ENCODE measurements around the gene CFAP299. TPM values are rescaled to one million over a fixed set of nuclear protein-coding genes. Genes with fewer than 3 reads are reported as not detected.

Gene CFAP299
- total RNA-seq, 1 experiment from 2014 or later = not detected

GRCh38 chr4:80614319-80614718 lies 278.8 kb downstream of the CFAP299 start:
- H3K36me3 ChIP-seq (ENCODE audit: control insufficient read depth in 1 of 2, insufficient read depth in 2 of 2, low read length in 2 of 2) = no peaks in the 10 kb centered on the region
- POLR2A ChIA-PET = no interaction called here

DNA sequence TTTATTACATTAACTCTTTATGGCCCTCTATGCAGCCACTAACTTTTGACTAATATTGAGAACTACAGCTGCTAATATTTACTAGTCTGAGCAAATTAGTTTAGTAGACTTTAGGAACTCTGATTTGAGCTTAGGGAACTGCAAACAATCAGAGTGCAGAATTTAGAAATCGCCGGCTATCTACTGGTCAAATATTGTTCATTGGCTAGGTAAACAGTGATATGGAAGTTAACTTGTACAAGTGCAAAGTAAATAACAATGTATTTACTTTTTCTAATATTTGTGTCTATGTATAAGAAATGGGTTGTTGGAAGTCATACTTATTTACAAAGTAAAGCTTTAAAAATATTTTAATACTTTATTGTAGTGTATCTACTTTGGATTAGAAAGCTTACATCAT lies 279.6 kb downstream of the CFAP299 start:
- ATAC-seq (no peak), DNase-seq (ENCODE audit: low read depth, low spot score) (no peak)
- Histone ChIP-seq H3K9me2 (ENCODE audit: insufficient read depth) (no peaks in the 10 kb centered on the region), H2AFZ (ENCODE audit: low read depth, low read length, poor library complexity, severe bottlenecking) (no peak overlapping the region), H3K27ac (ENCODE audit: low read depth, low read length) (no peak overlapping the region), H3K4me2 (ENCODE audit: low read length) (no peak overlapping the region), H4K20me1 (ENCODE audit: insufficient read depth) (no peaks in the 10 kb centered on the region; the same call in 1 of the 2 replicates), H3K79me2 (ENCODE audit: insufficient read depth, low read length) (no peaks in the 10 kb centered on the region), H3K4me1 (ENCODE audit: control insufficient read depth in 1 of 2, insufficient read depth in 2 of 2, low read length in 2 of 2) (no peaks in the 10 kb centered on the region), H3K4me3 (replicated peaks in 1 of 2; ENCODE audit: low read depth in 1 of 2, low read length in 2 of 2) (no peak overlapping the region), H3K36me3 (ENCODE audit: control insufficient read depth in 1 of 2, insufficient read depth in 2 of 2, low read length in 2 of 2) (no peaks in the 10 kb centered on the region), H3K9ac (ENCODE audit: low read length) (no peak overlapping the region), H3K27me3 (ENCODE audit: insufficient read depth, low read length) (peaks cover 19% of the 10 kb centered on the region; the same call in 1 of the 2 replicates), H3K9me3 (ENCODE audit: control insufficient read depth in 1 of 2, insufficient read depth in 1 of 2, low read depth in 1 of 2, low read length in 2 of 2) (no peaks in the 10 kb centered on the region)
- ChIA-PET RAD21 (ENCODE audit: low non-redundant PET in 1 of 2, low total read pairs in 2 of 2, uncharacterized antibody in 2 of 2, unreplicated experiment in 2 of 2) (no interaction called here), POLR2A (no interaction called here), CTCF (no interaction called here)
- BruUV-seq (replicated peaks) = no TSS peak
- intact Hi-C loops (cut with micrococcal nuclease) = no loop called here
- no peak for TF ChIP-seq EGR1 (IDR thresholded peaks at IDR 0.05; ENCODE audit: low read depth)
- TF ChIP-seq CBX3 (IDR thresholded peaks at IDR 0.05; ENCODE audit: low read depth) = no peak
- no peak for TF ChIP-seq EZH2 (IDR thresholded peaks at IDR 0.05)
- no peak for TF ChIP-seq CEBPB (IDR thresholded peaks at IDR 0.05; ENCODE audit: low read depth)
- TF ChIP-seq YY1 (IDR thresholded peaks at IDR 0.05; ENCODE audit: extremely low read depth, insufficient replicate concordance, low read depth, low read length) = no peak
- no peak for TF ChIP-seq RAD21 (IDR thresholded peaks at IDR 0.05; ENCODE audit: low read depth)
- no peak for TF ChIP-seq MAX (IDR thresholded peaks at IDR 0.05)
- TF ChIP-seq, protein P1, sequence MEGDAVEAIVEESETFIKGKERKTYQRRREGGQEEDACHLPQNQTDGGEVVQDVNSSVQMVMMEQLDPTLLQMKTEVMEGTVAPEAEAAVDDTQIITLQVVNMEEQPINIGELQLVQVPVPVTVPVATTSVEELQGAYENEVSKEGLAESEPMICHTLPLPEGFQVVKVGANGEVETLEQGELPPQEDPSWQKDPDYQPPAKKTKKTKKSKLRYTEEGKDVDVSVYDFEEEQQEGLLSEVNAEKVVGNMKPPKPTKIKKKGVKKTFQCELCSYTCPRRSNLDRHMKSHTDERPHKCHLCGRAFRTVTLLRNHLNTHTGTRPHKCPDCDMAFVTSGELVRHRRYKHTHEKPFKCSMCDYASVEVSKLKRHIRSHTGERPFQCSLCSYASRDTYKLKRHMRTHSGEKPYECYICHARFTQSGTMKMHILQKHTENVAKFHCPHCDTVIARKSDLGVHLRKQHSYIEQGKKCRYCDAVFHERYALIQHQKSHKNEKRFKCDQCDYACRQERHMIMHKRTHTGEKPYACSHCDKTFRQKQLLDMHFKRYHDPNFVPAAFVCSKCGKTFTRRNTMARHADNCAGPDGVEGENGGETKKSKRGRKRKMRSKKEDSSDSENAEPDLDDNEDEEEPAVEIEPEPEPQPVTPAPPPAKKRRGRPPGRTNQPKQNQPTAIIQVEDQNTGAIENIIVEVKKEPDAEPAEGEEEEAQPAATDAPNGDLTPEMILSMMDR (IDR thresholded peaks at IDR 0.05 in 2 of 3, conservative IDR thresholded peaks at IDR 0.05 in 1 of 3; ENCODE audit: borderline replicate concordance in 1 of 3, insufficient read depth in 1 of 3, low read depth in 2 of 3, low read length in 2 of 3) = no peak
- TF ChIP-seq EZH2phosphoT487 (IDR thresholded peaks at IDR 0.05; ENCODE audit: borderline replicate concordance) = no peak
- no peak for TF ChIP-seq TCF7L2 (IDR thresholded peaks at IDR 0.05; ENCODE audit: borderline replicate concordance, extremely low read depth, insufficient read depth, insufficient read length)
- no peak for TF ChIP-seq JUND (IDR thresholded peaks at IDR 0.05)
- no peak for TF ChIP-seq ELF1 (IDR thresholded peaks at IDR 0.05; ENCODE audit: borderline replicate concordance, low read depth)

More at GRCh38 chr4:80614319-80614718, 278.8 kb downstream of the CFAP299 start:
- TF ChIP-seq FOSL1 (IDR thresholded peaks at IDR 0.05; ENCODE audit: low read depth) = no peak
- TF ChIP-seq POLR2AphosphoS5 (IDR thresholded peaks at IDR 0.05; ENCODE audit: low read depth, low read length) = no peak
- TF ChIP-seq CBX3 (IDR thresholded peaks at IDR 0.05; ENCODE audit: low read depth) = no peak
- TF ChIP-seq, protein P2, sequence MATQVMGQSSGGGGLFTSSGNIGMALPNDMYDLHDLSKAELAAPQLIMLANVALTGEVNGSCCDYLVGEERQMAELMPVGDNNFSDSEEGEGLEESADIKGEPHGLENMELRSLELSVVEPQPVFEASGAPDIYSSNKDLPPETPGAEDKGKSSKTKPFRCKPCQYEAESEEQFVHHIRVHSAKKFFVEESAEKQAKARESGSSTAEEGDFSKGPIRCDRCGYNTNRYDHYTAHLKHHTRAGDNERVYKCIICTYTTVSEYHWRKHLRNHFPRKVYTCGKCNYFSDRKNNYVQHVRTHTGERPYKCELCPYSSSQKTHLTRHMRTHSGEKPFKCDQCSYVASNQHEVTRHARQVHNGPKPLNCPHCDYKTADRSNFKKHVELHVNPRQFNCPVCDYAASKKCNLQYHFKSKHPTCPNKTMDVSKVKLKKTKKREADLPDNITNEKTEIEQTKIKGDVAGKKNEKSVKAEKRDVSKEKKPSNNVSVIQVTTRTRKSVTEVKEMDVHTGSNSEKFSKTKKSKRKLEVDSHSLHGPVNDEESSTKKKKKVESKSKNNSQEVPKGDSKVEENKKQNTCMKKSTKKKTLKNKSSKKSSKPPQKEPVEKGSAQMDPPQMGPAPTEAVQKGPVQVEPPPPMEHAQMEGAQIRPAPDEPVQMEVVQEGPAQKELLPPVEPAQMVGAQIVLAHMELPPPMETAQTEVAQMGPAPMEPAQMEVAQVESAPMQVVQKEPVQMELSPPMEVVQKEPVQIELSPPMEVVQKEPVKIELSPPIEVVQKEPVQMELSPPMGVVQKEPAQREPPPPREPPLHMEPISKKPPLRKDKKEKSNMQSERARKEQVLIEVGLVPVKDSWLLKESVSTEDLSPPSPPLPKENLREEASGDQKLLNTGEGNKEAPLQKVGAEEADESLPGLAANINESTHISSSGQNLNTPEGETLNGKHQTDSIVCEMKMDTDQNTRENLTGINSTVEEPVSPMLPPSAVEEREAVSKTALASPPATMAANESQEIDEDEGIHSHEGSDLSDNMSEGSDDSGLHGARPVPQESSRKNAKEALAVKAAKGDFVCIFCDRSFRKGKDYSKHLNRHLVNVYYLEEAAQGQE (IDR thresholded peaks at IDR 0.05; ENCODE audit: low read depth) = no peak
- H3K4me2 ChIP-seq (ENCODE audit: low read length) = no peak overlapping the region
- no peak overlapping the region for H2AFZ ChIP-seq (ENCODE audit: low read depth, low read length, poor library complexity, severe bottlenecking)
- no peaks in the 10 kb centered on the region for H3K4me1 ChIP-seq (ENCODE audit: control insufficient read depth in 1 of 2, insufficient read depth in 2 of 2, low read length in 2 of 2)
- DNase-seq (ENCODE audit: low read depth, low spot score) (no peak), ATAC-seq (no peak)
- no peaks in the 10 kb centered on the region for H3K9me2 ChIP-seq (ENCODE audit: insufficient read depth)
- CTCF ChIA-PET = no interaction called here
- no peak overlapping the region for H3K9ac ChIP-seq (ENCODE audit: low read length)
- BruUV-seq (replicated peaks) = no TSS peak
- H4K20me1 ChIP-seq (ENCODE audit: insufficient read depth) = no peaks in the 10 kb centered on the region
- no peak overlapping the region for H3K27ac ChIP-seq (ENCODE audit: low read depth, low read length)
- no peaks in the 10 kb centered on the region for H3K9me3 ChIP-seq (ENCODE audit: control insufficient read depth in 1 of 2, insufficient read depth in 1 of 2, low read depth in 1 of 2, low read length in 2 of 2)
- H3K4me3 ChIP-seq (replicated peaks in 1 of 2; ENCODE audit: low read depth in 1 of 2, low read length in 2 of 2) = no peak overlapping the region
- intact Hi-C loops (cut with micrococcal nuclease) = no loop called here
- no peaks in the 10 kb centered on the region for H3K79me2 ChIP-seq (ENCODE audit: insufficient read depth, low read length)
- peaks cover 20% of the 10 kb centered on the region; the same call in 1 of the 2 replicates for H3K27me3 ChIP-seq (ENCODE audit: insufficient read depth, low read length)
- RAD21 ChIA-PET (ENCODE audit: low non-redundant PET in 1 of 2, low total read pairs in 2 of 2, uncharacterized antibody in 2 of 2, unreplicated experiment in 2 of 2) = no interaction called here

Data from HCT116 (cell line).